Measurements from ENCODE around the gene BGLAP.

DNA sequence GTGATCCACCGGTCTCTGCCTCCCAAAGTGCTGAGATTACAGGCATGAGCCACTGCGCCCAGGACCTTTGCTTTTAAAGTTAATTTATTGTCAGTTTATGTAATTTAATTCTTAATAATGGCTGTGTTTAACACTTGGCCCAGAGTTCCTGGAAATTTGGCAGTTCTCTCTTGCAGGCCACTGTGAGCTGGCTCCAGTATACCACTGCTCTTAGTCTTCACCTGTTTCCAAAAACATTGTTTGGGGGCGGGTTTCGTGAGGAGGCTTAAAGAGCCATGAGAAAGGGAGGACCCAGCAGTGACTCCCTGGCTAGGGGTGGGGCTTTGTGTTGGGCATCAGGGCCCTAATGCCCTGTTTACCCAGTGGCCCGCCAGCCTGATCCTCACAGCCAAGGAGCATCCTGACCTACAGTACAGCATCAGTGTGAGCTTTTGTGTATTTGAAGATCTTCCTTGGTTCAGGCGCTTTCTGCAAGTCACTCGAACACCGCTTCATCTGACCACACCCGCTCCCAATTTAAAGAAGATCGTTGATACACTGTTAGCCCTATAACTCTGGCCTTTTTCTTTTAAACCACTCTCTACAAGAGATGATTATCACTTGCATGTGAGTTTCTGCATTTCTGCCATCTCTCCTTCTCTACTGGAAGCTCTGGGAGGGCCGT, 12.0 kb upstream of the BGLAP start:
- TF ChIP-seq, protein P1, sequence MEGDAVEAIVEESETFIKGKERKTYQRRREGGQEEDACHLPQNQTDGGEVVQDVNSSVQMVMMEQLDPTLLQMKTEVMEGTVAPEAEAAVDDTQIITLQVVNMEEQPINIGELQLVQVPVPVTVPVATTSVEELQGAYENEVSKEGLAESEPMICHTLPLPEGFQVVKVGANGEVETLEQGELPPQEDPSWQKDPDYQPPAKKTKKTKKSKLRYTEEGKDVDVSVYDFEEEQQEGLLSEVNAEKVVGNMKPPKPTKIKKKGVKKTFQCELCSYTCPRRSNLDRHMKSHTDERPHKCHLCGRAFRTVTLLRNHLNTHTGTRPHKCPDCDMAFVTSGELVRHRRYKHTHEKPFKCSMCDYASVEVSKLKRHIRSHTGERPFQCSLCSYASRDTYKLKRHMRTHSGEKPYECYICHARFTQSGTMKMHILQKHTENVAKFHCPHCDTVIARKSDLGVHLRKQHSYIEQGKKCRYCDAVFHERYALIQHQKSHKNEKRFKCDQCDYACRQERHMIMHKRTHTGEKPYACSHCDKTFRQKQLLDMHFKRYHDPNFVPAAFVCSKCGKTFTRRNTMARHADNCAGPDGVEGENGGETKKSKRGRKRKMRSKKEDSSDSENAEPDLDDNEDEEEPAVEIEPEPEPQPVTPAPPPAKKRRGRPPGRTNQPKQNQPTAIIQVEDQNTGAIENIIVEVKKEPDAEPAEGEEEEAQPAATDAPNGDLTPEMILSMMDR (IDR thresholded peaks at IDR 0.05), result no peak
- TF ChIP-seq POLR2AphosphoS5 (IDR thresholded peaks at IDR 0.05; ENCODE audit: low read depth, low read length), result no peak

Measured in Panc1 (cell line).